Loucy (cell line): ENCODE data around the gene CCNB1.

Source experiments
- CTCF ChIP-seq: fragments of 200-600 bp; sonication (generic); conservative IDR thresholded peaks from 2 replicates; pipeline ENCODE4 v1.5.1; 2014; ENCODE audit warnings: mild to moderate bottlenecking, antibody characterized with exemption, low read length
- EZH2phosphoT487 ChIP-seq: fragments of 200-600 bp; IDR thresholded peaks from 2 replicates; pipeline ENCODE4 v1.6.1; 2018; ENCODE audit warnings: antibody characterized with exemption, mild to moderate bottlenecking, moderate library complexity, borderline replicate concordance

DNA sequence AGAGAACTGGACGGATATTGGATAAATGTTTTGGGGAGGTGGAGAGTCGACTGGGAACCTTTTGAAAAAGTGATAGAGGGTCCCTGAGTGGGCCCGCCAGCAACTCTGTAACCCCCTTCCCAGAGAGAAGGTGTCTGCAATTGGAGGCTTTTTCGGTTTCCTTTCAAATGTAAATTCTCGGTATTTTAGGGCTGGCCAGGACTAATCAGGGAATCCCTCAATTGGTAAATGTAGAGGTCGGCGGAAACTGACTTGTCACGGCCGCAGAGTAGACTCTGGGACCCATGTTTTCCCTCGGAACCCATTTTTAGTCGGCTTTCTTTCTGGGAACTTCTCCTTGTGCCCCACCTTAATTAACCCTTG is 524 bp downstream of the CCNB1 start:
- TF ChIP-seq CTCF (no peak), EZH2phosphoT487 (no peak)
